ENCODE results near the gene FLYWCH1.

FLYWCH1 gene

DNA sequence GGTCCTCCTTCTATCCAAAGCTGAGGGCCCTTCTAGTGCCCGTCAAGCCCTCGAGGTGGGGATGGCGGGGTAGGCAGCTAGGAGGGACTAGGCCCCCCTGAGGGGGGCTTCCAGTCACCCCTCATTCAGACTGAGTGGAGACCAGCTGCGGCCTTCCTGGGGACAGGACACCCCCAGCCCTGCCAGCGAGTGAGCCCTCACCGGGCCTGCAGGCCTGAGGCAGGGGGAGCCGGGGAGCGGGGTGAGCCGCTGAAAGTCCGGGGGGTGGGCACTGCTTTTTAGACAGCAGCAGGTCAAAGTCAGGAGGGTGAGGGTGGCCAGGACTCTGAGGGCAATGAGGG, 43.7 kb downstream of the FLYWCH1 start:
- DNase-seq: no peak

DNA sequence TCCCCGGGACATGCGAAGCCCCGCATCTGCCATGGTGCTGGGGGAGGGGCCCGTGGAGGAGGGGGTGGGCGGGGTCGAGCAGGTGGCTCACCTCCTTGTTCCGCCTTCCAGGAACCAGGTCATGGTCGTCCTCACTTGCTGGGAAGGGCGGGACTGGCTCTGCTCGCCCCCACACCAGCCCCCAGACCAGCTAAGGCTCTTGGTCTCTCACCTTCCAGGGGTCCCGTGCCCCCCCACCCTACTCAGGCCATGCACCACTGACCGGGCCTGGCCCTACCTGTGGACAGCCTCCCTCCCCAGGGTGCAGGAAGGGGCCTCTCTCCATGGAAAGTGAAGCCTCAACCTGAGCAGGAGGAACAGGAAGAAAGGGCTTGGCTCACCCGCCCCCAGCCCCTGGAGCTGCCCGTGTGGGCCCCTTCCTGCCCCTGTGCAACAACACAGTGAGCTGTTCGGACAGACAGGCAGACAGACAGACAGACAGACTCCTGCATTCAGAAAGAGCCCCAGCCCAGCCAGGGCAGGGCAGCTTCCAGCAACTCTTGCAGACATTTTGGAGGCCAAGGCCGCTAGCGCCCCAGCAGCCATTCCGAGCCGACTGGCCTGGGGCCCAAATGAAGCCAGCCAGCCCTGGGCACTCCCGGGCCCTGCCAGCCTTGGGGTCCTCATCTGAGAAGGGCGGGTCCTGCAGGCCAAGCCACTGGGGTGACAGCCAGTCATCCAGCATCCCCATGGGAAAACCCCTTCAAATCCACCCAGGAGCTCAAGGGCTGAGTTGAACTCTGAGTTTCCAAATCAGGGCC, 44.2 kb downstream of the FLYWCH1 start:
- no peak for DNase-seq

GRCh38 chr16:2956579-2956956, 44.8 kb downstream of the FLYWCH1 start:
- no peak for DNase-seq

GRCh38 chr16:2959206-2959605, 47.5 kb downstream of the FLYWCH1 start:
- DNase-seq: no peak

GRCh38 chr16:2960183-2961010, 48.7 kb downstream of the FLYWCH1 start:
- DNase-seq: no peak

- DNase-seq: no peak
These were observed 50.8 kb downstream of the FLYWCH1 start for GRCh38 chr16:2962334-2963073.

DNA sequence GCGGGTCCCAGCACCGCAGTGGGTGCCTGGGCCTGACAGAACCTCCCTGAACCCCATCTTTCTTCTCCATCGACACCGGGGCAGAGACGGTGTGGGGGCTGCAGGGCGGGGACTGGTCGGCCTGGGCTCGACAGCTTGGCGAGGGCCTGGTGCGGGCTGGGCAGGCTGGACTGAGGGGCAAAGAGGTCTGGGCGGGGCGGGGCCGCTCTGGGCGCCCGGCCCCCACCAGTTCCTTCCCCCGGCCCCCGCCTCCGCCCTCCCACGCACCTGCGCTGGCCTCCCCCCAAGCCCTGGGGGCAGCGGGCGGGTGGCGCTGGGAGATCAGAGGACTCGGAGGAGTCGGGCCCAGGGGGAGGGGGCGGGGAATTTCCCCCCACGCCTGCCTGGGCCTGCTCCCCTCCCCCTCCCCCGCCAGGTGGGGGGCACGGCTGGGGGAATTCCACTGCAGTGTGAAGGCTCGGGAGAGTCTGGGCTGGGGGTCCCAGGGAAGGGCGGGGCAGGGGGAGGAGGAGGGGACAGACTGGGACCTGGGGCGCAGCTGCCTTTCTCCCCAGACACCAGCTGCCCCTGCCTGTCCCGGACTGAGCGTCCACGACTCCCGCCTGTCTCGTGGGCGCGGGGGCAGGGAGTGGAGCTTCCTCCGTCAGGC, 51.5 kb downstream of the FLYWCH1 start:
- DNase-seq: no peak

DNA sequence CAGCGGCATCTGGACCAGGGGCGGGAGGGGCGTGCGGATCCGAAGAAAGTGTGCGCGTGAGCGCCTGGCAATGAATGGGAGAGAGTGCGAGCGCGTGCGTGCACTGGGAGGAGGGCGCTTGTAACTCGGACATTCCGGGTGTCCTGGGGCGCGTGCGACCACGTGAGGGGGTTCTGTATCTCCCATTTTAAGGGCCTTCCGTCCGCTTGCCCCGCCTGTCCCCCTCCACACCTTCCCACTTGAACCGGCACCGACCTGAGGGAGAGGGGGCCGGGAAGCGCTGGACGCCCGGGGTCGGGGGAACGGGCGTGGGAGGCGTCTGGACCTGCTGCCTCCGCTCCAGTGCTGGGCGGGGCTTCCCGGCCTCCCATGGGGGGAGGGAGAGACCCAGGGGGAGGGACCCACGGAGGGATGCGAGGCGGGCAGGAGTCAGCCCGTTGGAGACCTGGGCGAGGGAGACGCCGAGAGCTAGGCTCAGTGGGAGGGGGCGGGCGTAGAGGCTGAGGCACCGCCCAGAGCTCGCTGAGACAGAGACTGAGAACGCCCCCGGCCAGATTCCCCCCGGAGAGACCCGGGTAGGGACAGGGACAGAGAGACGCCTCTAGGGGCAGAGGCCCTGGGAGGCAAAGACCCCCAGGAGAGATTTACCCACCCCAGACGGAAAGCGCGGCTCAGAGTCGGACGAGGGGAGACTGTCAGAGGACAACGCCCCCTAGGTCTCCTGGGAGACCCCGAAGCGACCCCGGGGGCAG, 52.2 kb downstream of the FLYWCH1 start, which contains the start of gene KREMEN2:
TSS of gene KREMEN2 (plus strand) at position 553 of the 752 bp plus-strand sequence. CDS start 246 bp downstream, outside the sequence.
- DNase-seq: peak; percentile 7

DNA sequence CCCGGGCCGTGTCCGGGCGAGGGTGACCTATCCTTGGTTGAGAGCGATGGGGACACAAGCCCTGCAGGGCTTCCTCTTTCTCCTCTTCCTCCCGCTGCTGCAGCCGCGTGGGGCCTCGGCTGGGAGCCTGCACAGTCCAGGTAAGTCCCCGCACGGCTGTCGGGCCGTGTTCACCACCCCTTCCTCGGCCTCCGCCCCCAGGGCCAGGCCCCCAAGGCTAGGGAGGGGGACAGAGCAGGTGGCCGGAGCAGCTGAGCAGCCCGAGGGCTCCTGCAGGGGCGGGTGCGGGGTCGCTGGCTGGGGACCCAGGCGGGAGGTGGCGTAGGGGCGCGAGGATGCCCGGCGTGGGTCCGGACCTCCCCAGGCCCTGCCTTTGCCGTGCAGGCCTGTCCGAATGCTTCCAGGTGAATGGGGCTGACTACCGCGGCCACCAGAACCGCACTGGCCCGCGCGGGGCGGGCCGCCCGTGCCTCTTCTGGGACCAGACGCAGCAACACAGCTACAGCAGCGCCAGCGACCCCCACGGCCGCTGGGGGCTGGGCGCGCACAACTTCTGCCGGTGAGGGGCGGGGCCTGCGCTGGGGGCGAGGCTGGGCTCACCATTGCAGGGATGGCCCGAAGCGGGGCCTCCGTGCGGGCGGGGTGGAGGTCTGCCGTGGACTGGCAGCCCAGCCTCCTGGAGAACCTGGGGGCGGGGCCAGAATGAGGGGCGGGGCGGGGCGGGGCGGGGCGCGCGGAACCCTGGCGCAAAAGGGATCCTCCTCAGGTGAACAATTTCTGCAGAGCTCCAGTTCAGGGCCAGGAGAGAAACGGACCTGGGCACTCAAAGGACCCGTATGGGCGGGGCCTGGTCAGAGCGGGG, 53.0 kb downstream of the FLYWCH1 start:
- peak; percentile 47 for DNase-seq

DNA sequence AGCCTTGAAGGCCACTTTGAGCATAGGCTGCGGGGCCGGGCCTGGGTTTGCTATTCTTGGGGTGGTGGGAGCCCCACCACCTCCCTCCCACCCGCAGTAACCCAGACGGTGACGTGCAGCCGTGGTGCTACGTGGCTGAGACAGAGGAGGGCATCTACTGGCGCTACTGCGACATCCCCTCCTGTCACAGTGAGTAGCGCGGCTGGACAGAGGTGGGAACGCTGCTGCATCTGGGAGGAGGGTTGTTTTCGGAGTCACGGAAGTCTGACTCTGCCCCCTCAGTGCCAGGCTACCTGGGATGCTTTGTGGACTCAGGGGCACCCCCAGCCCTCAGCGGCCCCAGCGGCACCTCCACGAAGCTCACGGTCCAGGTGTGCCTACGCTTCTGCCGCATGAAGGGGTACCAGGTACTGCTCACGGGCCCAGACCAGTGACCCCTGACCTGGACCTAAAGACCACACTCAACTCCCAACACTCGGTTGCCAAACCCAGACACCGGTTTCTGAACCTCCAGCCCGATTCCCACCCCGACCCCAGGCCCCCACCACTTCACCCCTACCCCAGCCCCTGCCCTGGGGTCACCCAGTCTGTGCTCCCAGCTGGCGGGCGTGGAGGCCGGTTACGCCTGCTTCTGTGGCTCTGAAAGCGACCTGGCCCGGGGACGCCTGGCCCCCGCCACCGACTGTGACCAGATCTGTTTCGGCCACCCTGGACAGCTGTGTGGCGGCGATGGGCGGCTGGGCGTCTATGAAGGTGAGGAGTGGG, 54.5 kb downstream of the FLYWCH1 start:
- no peak for DNase-seq

DNA sequence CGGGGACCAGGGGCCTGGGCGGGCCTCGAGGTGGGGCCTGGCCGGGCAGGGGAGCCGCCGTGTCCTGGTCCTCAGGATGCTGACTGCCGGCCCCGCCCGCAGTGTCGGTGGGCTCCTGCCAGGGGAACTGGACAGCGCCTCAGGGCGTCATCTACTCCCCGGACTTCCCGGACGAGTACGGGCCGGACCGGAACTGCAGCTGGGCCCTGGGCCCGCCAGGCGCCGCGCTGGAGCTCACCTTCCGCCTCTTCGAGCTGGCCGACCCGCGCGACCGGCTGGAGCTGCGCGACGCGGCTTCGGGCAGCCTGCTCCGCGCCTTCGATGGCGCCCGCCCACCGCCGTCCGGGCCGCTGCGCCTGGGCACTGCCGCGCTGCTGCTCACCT, 55.1 kb downstream of the FLYWCH1 start:
- no peak for DNase-seq

GRCh38 chr16:2967211-2967631, 55.5 kb downstream of the FLYWCH1 start:
- DNase-seq: no peak

GRCh38 chr16:2967721-2968161, 56.0 kb downstream of the FLYWCH1 start:
- no peak for DNase-seq

- DNase-seq: no peak
These were observed 56.6 kb downstream of the FLYWCH1 start for GRCh38 chr16:2968368-2968737.

DNA sequence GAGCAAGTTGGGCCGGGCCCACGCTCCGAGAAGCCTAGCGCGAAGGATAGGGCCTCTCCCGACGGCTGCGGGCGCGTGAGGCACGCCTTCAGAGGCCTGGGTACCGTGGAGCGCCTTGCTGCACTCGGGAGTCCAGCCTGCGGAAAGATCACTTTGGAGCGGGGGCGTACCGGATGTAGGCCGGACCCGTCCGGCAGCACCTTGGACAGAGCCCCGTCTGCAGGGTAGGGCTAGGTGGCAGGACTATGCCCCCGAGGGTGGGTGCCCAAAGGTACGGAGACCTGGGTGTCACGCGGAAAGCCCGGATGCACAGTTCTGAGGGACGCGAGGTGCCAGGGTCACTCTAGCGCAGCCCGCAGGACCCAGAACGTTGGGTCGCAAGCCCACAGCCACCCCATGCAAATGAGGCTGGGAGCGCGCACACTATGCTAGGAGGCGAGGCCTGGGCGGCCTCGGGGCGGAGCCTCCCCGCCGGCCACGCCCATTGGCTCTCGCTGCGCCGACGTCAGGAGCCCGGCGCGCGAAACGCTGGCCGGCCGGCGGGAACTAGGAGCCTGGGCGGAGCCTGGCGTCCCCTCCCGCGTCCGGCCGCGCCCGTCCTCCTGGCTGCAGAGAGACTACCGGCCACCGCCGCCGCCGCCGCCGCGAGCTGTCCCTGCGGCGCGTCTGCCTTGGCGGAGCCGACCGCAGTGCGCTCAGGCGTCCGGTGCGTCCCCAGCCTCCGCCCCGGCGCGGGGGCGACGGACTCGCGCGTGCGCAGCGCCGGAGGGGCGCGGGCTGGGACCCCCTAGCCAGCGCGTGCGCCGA, 57.2 kb downstream of the FLYWCH1 start, which contains the start of gene PAQR4:
TSS of gene PAQR4 (plus strand) at position 611 of the 807 bp plus-strand sequence. CDS start 327 bp downstream, outside the sequence.
- DNase-seq: peak; percentile 69

DNA sequence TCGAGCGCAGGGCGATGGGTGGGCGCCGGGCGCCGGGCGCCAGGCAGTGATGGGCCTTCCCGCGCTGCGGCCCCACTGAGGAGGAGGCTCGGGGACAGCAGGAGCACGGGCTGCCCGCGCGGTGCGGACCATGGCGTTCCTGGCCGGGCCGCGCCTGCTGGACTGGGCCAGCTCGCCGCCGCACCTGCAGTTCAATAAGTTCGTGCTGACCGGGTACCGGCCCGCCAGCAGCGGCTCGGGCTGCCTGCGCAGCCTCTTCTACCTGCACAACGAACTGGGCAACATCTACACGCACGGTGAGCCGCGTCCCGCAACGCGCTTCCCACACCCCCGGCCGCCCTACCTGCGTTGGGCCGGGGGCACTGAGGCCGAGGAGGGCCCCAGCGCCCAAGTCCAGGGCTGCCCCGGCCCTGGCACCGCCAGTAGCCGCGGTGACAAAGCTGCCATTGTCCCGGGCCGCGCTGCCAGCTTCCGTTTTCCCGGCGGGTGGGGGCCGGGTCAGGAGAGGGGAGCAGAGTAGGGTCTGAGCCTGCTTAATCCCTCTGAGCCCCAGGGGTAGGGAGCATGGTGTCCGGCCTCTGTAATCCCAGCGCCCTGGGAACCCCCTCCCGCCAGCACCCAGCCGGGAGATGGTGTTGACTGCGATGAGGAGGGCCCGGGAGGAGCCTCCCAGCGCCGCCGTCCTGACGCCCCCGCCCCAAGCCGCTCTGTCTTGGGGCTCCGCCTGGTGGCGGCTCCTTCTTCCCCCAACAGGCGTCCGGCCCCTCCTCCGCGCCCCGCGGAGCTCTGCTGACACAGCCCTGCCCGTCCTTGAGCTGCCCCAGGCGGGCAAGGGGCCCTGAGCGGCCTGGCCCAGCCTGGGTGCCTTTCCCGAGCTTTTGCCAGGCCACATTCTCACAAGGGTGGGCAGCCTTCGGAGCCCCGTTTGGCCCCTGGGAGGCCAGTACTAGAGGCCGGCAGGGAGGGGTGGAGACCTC, 58.1 kb downstream of the FLYWCH1 start:
- DNase-seq: peak; percentile 11

DNA sequence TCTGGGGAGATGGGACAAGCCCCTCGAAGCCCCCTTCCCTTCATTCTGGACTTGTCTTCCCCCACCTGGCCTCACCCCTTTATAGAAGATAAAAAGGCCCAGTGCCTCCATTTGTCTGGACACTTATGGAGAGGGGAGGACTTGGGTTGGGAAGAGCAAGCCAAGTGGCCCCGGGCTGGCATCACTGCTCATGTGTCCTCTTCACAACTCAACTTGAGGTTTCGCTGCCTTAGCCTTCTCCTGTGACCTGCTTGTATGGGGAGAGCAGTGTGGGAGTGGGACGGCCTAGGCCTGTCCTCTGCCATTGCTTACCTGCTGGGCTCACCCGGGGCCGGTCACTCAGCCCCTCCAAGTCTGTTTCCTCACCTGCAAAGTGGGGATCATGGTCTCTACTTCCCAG, 58.8 kb downstream of the FLYWCH1 start:
- no peak for DNase-seq
